Activated CD8-positive, alpha-beta T cell treated with anti-CD3 and anti-CD28 coated beads for 36 hours (primary cell): ENCODE measurements around the gene CARD19. TPM values are rescaled to one million over a fixed set of nuclear protein-coding genes. Genes with fewer than 3 reads are reported as not detected.
A peak's percentile ranks its signal among the peaks of the same experiment; 100 is the strongest.

Experiments used
- ATAC-seq: fragments of 200-7000 bp; cut with Tn5 transposase; one replicate; pipeline ENCODE4 v1.10.0; 2021; ENCODE audit warnings: mild to moderate bottlenecking, moderate library complexity
- CTCF ChIA-PET: fragments of 350-600 bp; sonication (Branson Sonifier 250); formaldehyde crosslinking; loops from one replicate; lab custom pipeline; 2021; ENCODE audit warnings: antibody characterized with exemption; lab: Charles Lee
- POLR2A ChIA-PET: fragments of 350-600 bp; sonication (Branson Sonifier 250); formaldehyde crosslinking; loops from one replicate; lab custom pipeline; 2021; ENCODE audit warnings: antibody characterized with exemption; lab: Charles Lee
- DNase-seq: peaks from one replicate; pipeline ENCODE4 v3.0.0-alpha.2; 2020
- H3K27ac Mint-ChIP-seq: one replicate; pipeline ENCODE4 v1.8.0; 2021; ENCODE audit warnings: mild to moderate bottlenecking, mixed read lengths
- H3K27me3 Mint-ChIP-seq: one replicate; pipeline ENCODE4 v1.8.0; 2021; ENCODE audit warnings: mixed read lengths
- H3K36me3 Mint-ChIP-seq: one replicate; pipeline ENCODE4 v1.8.0; 2021; ENCODE audit warnings: low read depth, mixed read lengths
- H3K4me1 Mint-ChIP-seq: one replicate; pipeline ENCODE4 v1.8.0; 2021; ENCODE audit warnings: low read depth, mixed read lengths
- H3K4me3 Mint-ChIP-seq: one replicate; pipeline ENCODE4 v1.8.0; 2021; ENCODE audit warnings: mild to moderate bottlenecking, moderate library complexity, mixed read lengths
- H3K9me3 Mint-ChIP-seq: one replicate; pipeline ENCODE4 v1.8.0; 2021; ENCODE audit warnings: mixed read lengths
- CTCF ChIP-seq: fragments of 200-600 bp; IDR thresholded peaks from one replicate; pipeline ENCODE4 v1.8.0; 2022; ENCODE audit warnings: antibody characterized with exemption, mild to moderate bottlenecking
- intact Hi-C: fragments of 100-400 bp; cut with micrococcal nuclease; formaldehyde crosslinking; loops from one replicate; pipeline ENCODE4 v1.10.0; 2022
- total RNA-seq, 2 experiments: library from RNA; stranded (reverse); gene quantifications; one replicate each; pipeline ENCODE4 v1.2.3, GENCODE V29; 2021

The CARD19 gene
- total RNA-seq, 2 experiments from 2014 or later, result 42.9 to 43.4 TPM

- no peak for DNase-seq
- Mint-ChIP-seq H3K9me3 (no peaks in the 10 kb centered on the region), H3K4me1 (peaks cover 20% of the 10 kb centered on the region), H3K4me3 (no peak overlapping the region), H3K36me3 (no peaks in the 10 kb centered on the region), H3K27ac (no peak overlapping the region), H3K27me3 (no peaks in the 10 kb centered on the region)
- POLR2A ChIA-PET, result interaction anchor here (0.9 to 2.4 kb wide), 5 partner anchors 8 to 27 kb away, joined by 3 to 11 read pairs (median 7); no protein-coding TSS in a partner anchor
- TF ChIP-seq CTCF, result no peak
- ATAC-seq, result no peak
- intact Hi-C loops, result loop anchor here (10.0 kb wide), 1 partner anchor 937 kb away; the partner anchor contains the start of gene SPTLC1
- CTCF ChIA-PET, result interaction anchor here (1.0 to 3.3 kb wide), 6 partner anchors 9 to 57 kb away, joined by 3 to 11 read pairs (median 6); no protein-coding TSS in a partner anchor
These were observed 44.3 kb upstream of the CARD19 start for GRCh38 chr9:93051680-93052089.

GRCh38 chr9:93052791-93053540 lies 43.1 kb upstream of the CARD19 start:
- DNase-seq (peak; percentile 34), ATAC-seq (peak; percentile 48)
- Mint-ChIP-seq H3K9me3 (no peaks in the 10 kb centered on the region), H3K4me1 (peaks cover 21% of the 10 kb centered on the region), H3K36me3 (no peaks in the 10 kb centered on the region), H3K4me3 (no peak overlapping the region), H3K27me3 (no peaks in the 10 kb centered on the region), H3K27ac (no peak overlapping the region)
- ChIA-PET CTCF (interaction anchor here (1.0 to 3.3 kb wide), 11 partner anchors 12 to 88 kb away, joined by 3 to 11 read pairs (median 4); no protein-coding TSS in a partner anchor), POLR2A (interaction anchor here (0.7 to 2.4 kb wide), 8 partner anchors 11 to 129 kb away, joined by 3 to 8 read pairs (median 3); no protein-coding TSS in a partner anchor)
- TF ChIP-seq CTCF, result no peak
- intact Hi-C loops, result loop anchor here (10.0 kb wide), 1 partner anchor 938 kb away; the partner anchor contains the start of gene SPTLC1

GRCh38 chr9:93053781-93054331 lies 42.2 kb upstream of the CARD19 start:
- H3K27me3 Mint-ChIP-seq, result no peaks in the 10 kb centered on the region
- ChIA-PET POLR2A (interaction anchor here (0.9 to 1.2 kb wide), 2 partner anchors 90 to 128 kb away, joined by 3 to 4 read pairs; no protein-coding TSS in a partner anchor), CTCF (interaction anchor here (0.9 to 1.5 kb wide), 8 partner anchors 12 to 87 kb away, joined by 3 to 4 read pairs (median 3); no protein-coding TSS in a partner anchor)
- intact Hi-C loops, result loop anchor here (10.0 kb wide), 1 partner anchor 939 kb away; the partner anchor contains the start of gene SPTLC1
- peaks cover 20% of the 10 kb centered on the region for H3K4me1 Mint-ChIP-seq
- no peak for TF ChIP-seq CTCF
- no peaks in the 10 kb centered on the region for H3K9me3 Mint-ChIP-seq
- no peak overlapping the region for H3K27ac Mint-ChIP-seq
- no peak overlapping the region for H3K4me3 Mint-ChIP-seq
- ATAC-seq (no peak), DNase-seq (no peak)
- H3K36me3 Mint-ChIP-seq, result no peaks in the 10 kb centered on the region

- DNase-seq (no peak), ATAC-seq (no peak)
- CTCF ChIA-PET, result interaction anchor here (0.6 to 1.5 kb wide), 4 partner anchors 10 to 107 kb away, joined by 3 to 4 read pairs (median 3); no protein-coding TSS in a partner anchor
- H3K36me3 Mint-ChIP-seq, result no peaks in the 10 kb centered on the region
- no peak for TF ChIP-seq CTCF
- H3K9me3 Mint-ChIP-seq, result no peaks in the 10 kb centered on the region
- no peaks in the 10 kb centered on the region for H3K27me3 Mint-ChIP-seq
- intact Hi-C loops, result loop anchor here (10.0 kb wide), 1 partner anchor 940 kb away; the partner anchor contains the start of gene SPTLC1
- no peak overlapping the region for H3K4me3 Mint-ChIP-seq
- POLR2A ChIA-PET, result interaction anchor here (0.7 to 2.3 kb wide), 6 partner anchors 9 to 40 kb away, joined by 3 to 9 read pairs (median 3); no protein-coding TSS in a partner anchor
- no peak overlapping the region for H3K27ac Mint-ChIP-seq
- H3K4me1 Mint-ChIP-seq, result peaks cover 24% of the 10 kb centered on the region
These were observed 41.0 kb upstream of the CARD19 start for GRCh38 chr9:93054758-93055704.
